OCI-LY7 (cell line): ENCODE measurements around the gene GPT2. TPM values are rescaled to one million over a fixed set of nuclear protein-coding genes. Genes with fewer than 3 reads are reported as not detected.

Experiments
- BruUV-seq: library from RNA; stranded (reverse); fragments of 400-500 nt; replicated peaks from 2 replicates; lab custom pipeline; 2021; lab: Mats Ljungman, UMichigan
- CTCF ChIA-PET: fragments of 300-600 bp; sonication (Branson Sonifier 250); formaldehyde crosslinking; loops from one replicate; lab custom pipeline; 2022; ENCODE audit warnings: antibody characterized with exemption; ENCODE audit not compliant: unreplicated experiment; lab: Charles Lee
- POLR2A ChIA-PET: fragments of 300-600 bp; sonication (Branson Sonifier 250); formaldehyde crosslinking; loops from one replicate; lab custom pipeline; 2022; ENCODE audit warnings: antibody characterized with exemption; lab: Charles Lee
- DNase-seq: peaks from one replicate; pipeline ENCODE4 v3.0.0-alpha.2; 2015; ENCODE audit warnings: low spot score
- H2AFZ ChIP-seq: fragments of 200-600 bp; sonication (generic), shearing (Covaris generic); 2 replicates; pipeline ENCODE4 v1.6.1; 2014; ENCODE audit warnings: mild to moderate bottlenecking, antibody characterized with exemption, low read length, moderate library complexity
- H3K27ac ChIP-seq: fragments of 200-600 bp; sonication (generic); 2 replicates; pipeline ENCODE4 v1.5.1; 2014; ENCODE audit warnings: mixed run types, low read depth, mild to moderate bottlenecking, moderate library complexity, low read length, inconsistent platforms; ENCODE audit not compliant: poor library complexity, severe bottlenecking
- H3K36me3 ChIP-seq: fragments of 200-600 bp; sonication (generic); 2 replicates; pipeline ENCODE4 v1.6.1; 2014; ENCODE audit warnings: mild to moderate bottlenecking, antibody characterized with exemption, low read length, moderate library complexity, mixed read lengths; ENCODE audit not compliant: insufficient read depth
- H3K4me1 ChIP-seq: fragments of 200-600 bp; sonication (generic); 2 replicates; pipeline ENCODE4 v1.5.1; 2014; ENCODE audit warnings: mild to moderate bottlenecking, low read length; ENCODE audit not compliant: insufficient read depth, poor library complexity, severe bottlenecking
- H3K4me2 ChIP-seq: fragments of 200-600 bp; sonication (generic); 2 replicates; pipeline ENCODE4 v1.6.1; 2014; ENCODE audit warnings: mild to moderate bottlenecking, low read length
- H3K4me3 ChIP-seq: fragments of 200-600 bp; sonication (generic); 2 replicates; pipeline ENCODE4 v1.5.1; 2014; ENCODE audit warnings: mild to moderate bottlenecking, low read depth, low read length; ENCODE audit not compliant: poor library complexity, severe bottlenecking
- H3K79me2 ChIP-seq: fragments of 200-600 bp; sonication (generic); 2 replicates; pipeline ENCODE4 v1.6.1; 2016; ENCODE audit warnings: low read depth, mild to moderate bottlenecking, low read length, moderate library complexity, mixed read lengths; ENCODE audit not compliant: insufficient read depth
- H3K9me2 ChIP-seq: fragments of 200-600 bp; sonication (generic); 2 replicates; pipeline ENCODE4 v1.6.1; 2016; ENCODE audit warnings: mild to moderate bottlenecking, low read length, mixed read lengths; ENCODE audit not compliant: insufficient read depth
- H3K9me3 ChIP-seq: fragments of 200-600 bp; sonication (generic); 2 replicates; pipeline ENCODE4 v1.6.1; 2014; ENCODE audit warnings: mild to moderate bottlenecking, mixed run types, low read length, mixed read lengths
- H4K20me1 ChIP-seq: fragments of 200-600 bp; sonication (generic); 2 replicates; pipeline ENCODE4 v1.6.1; 2014; ENCODE audit warnings: mild to moderate bottlenecking, antibody characterized with exemption, low read length, moderate library complexity, mixed read lengths; ENCODE audit not compliant: insufficient read depth
- CTCF ChIP-seq: fragments of 200-600 bp; sonication (generic); conservative IDR thresholded peaks from 2 replicates; pipeline ENCODE4 v1.5.1; 2014; ENCODE audit warnings: mild to moderate bottlenecking, antibody characterized with exemption, low read length, moderate library complexity, mixed read lengths
- EZH2phosphoT487 ChIP-seq: fragments of 200-600 bp; sonication (generic); IDR thresholded peaks from 2 replicates; pipeline ENCODE4 v1.6.1; 2018; ENCODE audit warnings: low read depth, borderline replicate concordance, mild to moderate bottlenecking, mixed run types, antibody characterized with exemption, low read length, moderate library complexity, mixed read lengths
- intact Hi-C: fragments of 100-400 bp; cut with micrococcal nuclease; formaldehyde crosslinking; loops from one replicate; pipeline ENCODE4 v1.10.0; 2022; ENCODE audit not compliant: unreplicated experiment
- total RNA-seq, 2 experiments: library from RNA; depleted of rRNA in 1 of 2; stranded (reverse); fragments of >200 nt in 1 of 2; shearing (Covaris generic) in 1 of 2; gene quantifications; 2 replicates each; pipeline ENCODE4 v1.2.3, GENCODE V29; 2014 to 2022

The GPT2 gene
- total RNA-seq, 2 experiments from 2014 or later: 42.5 to 105 TPM

DNA sequence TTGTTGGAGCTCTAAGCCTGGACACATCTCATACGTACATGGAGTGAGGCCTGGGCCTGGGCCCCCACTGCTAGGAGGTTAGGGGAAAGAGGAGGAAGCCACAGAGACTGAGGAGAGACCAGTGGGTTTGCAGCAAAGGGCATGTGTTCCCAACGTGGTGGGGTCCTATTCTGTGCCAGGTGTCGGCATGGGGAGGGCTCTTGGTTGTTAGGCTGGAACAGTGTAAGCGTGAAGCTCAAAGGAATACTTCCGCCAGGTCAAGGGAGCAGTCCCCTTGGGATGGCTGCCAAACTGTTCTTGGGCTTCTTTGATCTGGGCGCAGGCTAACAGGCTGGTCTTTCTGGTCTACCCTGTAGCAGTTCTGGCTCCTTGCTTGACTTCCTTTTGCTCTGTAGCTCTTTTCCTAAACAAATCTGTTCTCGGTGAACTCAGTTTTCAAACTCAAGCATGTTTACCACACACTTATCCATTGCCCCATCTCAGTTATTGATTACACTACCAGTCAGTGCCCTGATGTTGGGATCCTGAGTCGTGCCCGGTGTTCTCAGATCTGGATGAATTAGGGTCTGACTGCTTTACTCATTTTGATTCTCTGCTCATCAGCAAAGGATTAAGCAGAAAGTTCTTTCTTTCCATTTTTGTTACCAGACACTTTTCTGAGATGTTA lies 36.4 kb downstream of the GPT2 start:
- Histone ChIP-seq H3K27ac (no peak overlapping the region), H3K79me2 (no peaks in the 10 kb centered on the region), H3K9me2 (no peaks in the 10 kb centered on the region), H3K9me3 (no peaks in the 10 kb centered on the region), H3K36me3 (peaks cover 73% of the 10 kb centered on the region), H3K4me1 (peaks cover 12% of the 10 kb centered on the region), H3K4me2 (no peak overlapping the region; the same call in 1 of the 2 replicates), H3K4me3 (no peak overlapping the region), H2AFZ (no peak overlapping the region), H4K20me1 (no peaks in the 10 kb centered on the region)
- ChIA-PET POLR2A (interaction anchor here (0.6 kb wide), 1 partner anchor 334 kb away, joined by 3 read pairs; no protein-coding TSS in a partner anchor), CTCF (no interaction called here)
- TF ChIP-seq CTCF: no peak
- TF ChIP-seq EZH2phosphoT487: no peak
- DNase-seq: no peak
- intact Hi-C loops: no loop called here
- BruUV-seq: no TSS peak

GRCh38 chr16:46922239-46922638 lies 38.1 kb downstream of the GPT2 start:
- ChIA-PET POLR2A (no interaction called here), CTCF (no interaction called here)
- Histone ChIP-seq H3K4me1 (peaks cover 12% of the 10 kb centered on the region), H2AFZ (no peak overlapping the region), H3K9me2 (no peaks in the 10 kb centered on the region), H3K79me2 (no peaks in the 10 kb centered on the region), H3K4me2 (no peak overlapping the region), H4K20me1 (no peaks in the 10 kb centered on the region), H3K36me3 (peaks cover 68% of the 10 kb centered on the region), H3K4me3 (no peak overlapping the region), H3K9me3 (no peaks in the 10 kb centered on the region), H3K27ac (no peak overlapping the region)
- no peak for DNase-seq
- no TSS peak for BruUV-seq
- TF ChIP-seq EZH2phosphoT487 (no peak), CTCF (no peak)
- intact Hi-C loops: no loop called here
